K562 (cell line): ENCODE measurements around the gene NDN. TPM values are rescaled to one million over a fixed set of nuclear protein-coding genes. Genes with fewer than 3 reads are reported as not detected.

Source experiments
- CREM ChIP-seq: IDR thresholded peaks from 2 replicates; pipeline ENCODE4 v1.6.1; 2014; ENCODE audit warnings: antibody characterized with exemption, low read depth
- RAD51 ChIP-seq: fragments of 450-650 bp; IDR thresholded peaks from 2 replicates; pipeline ENCODE4 v1.7.1; 2016; ENCODE audit warnings: low read depth, mild to moderate bottlenecking, borderline replicate concordance
- RBM22 ChIP-seq: fragments of 200-400 bp; formaldehyde crosslinking; IDR thresholded peaks from 2 replicates; pipeline ENCODE4 v1.6.1; 2018; ENCODE audit warnings: low read length, low read depth; ENCODE audit not compliant: poor library complexity, severe bottlenecking
- REST ChIP-seq, 2 experiments: fragments of 450-650 bp; formaldehyde crosslinking in 1 of 2; IDR thresholded peaks; 2 replicates each; pipeline versions ENCODE4 v1.4.0 to v1.6.1; 2014 to 2020; ENCODE audit warnings: mild to moderate bottlenecking in 2 of 2, borderline replicate concordance in 1 of 2, low read depth in 1 of 2
- SIN3A ChIP-seq, 2 experiments: fragments of 150-350 bp in 1 of 2; IDR thresholded peaks; 2 replicates each; pipeline ENCODE4 v1.6.1; 2011 to 2016; ENCODE audit warnings: borderline replicate concordance in 2 of 2, low read depth in 2 of 2, low read length in 2 of 2, mild to moderate bottlenecking in 2 of 2, moderate library complexity in 2 of 2; ENCODE audit not compliant: control insufficient read depth in 1 of 2
- SMAD3 ChIP-seq: fragments of 450-650 bp; formaldehyde crosslinking; conservative IDR thresholded peaks from 2 replicates; pipeline ENCODE4 v1.4.0; 2020; ENCODE audit warnings: mild to moderate bottlenecking
- TAF9B ChIP-seq: fragments of 450-650 bp; IDR thresholded peaks from 2 replicates; pipeline ENCODE4 v1.6.1; 2018; ENCODE audit warnings: mild to moderate bottlenecking; ENCODE audit not compliant: partially characterized antibody
- THRB ChIP-seq: fragments of 450-650 bp; formaldehyde crosslinking; conservative IDR thresholded peaks from 2 replicates; pipeline ENCODE4 v1.4.0; 2022; ENCODE audit warnings: mild to moderate bottlenecking, missing genetic modification characterization
- USF1 ChIP-seq: sonication (generic); formaldehyde crosslinking; IDR thresholded peaks from 2 replicates; pipeline ENCODE4 v1.9.0; 2022; ENCODE audit warnings: mild to moderate bottlenecking, missing genetic modification reagents
- ZBTB34 ChIP-seq: fragments of 250-450 bp; sonication (Bioruptor Pico); IDR thresholded peaks from 2 replicates; pipeline ENCODE4 v1.8.0; 2021; ENCODE audit warnings: mild to moderate bottlenecking, moderate library complexity
- ZNF146 ChIP-seq: IDR thresholded peaks from one replicate; pipeline ENCODE4 v1.6.1; 2018; ENCODE audit warnings: missing compliant biosample characterization; ENCODE audit not compliant: unreplicated experiment
- ZNF398 ChIP-seq: fragments of 250-450 bp; sonication (Bioruptor Pico); IDR thresholded peaks from 2 replicates; pipeline ENCODE4 v1.8.0; 2021; ENCODE audit warnings: moderate library complexity, mild to moderate bottlenecking, inconsistent platforms
- polyA plus RNA-seq, 8 experiments: library from polyadenylated mRNA; depleted of rRNA in 4 of 8; stranded (reverse) in 5 of 8; unstranded in 3 of 8; fragments of >200 nt; fragmentation: Nextera tagmentation in 2 of 8; fragmentation: Illumina TruSeq in 1 of 8; extraction: Ambion mirVana in 2 of 8; extraction: Trizol in 1 of 8; gene quantifications; 2 replicates each; pipeline versions ENCODE4 v1.2.1 to v1.2.3, GENCODE V29; 2011 to 2014; ENCODE audit warnings: inconsistent platforms in 1 of 8, missing spikeins in 1 of 8
- total RNA-seq, 7 experiments: library from RNA; depleted of rRNA in 6 of 7; stranded (reverse); fragments of >200 nt in 6 of 7; fragmentation: Illumina TruSeq in 2 of 7; extraction: Trizol in 2 of 7; gene quantifications; 2 replicates each; pipeline versions ENCODE4 v1.2.1 to v1.2.3, GENCODE V29; 2011 to 2021; ENCODE audit warnings: low replicate concordance in 1 of 7

The NDN gene
- total and polyA plus RNA-seq, 9 of the 15 experiments (the other 6 are each of a cell fraction or from before 2014, with no cell fraction given) = 0.52 to 5.7 (median 2.1) TPM

GRCh38 chr15:23642413-23643044 is 44.6 kb downstream of the NDN start (continued):
- TF ChIP-seq REST (IDR thresholded peaks at IDR 0.05; ENCODE audit: borderline replicate concordance) (peak; percentile 57; the same call in 1 of the 2 replicates), REST (CRISPR knock-in tag; IDR thresholded peaks at IDR 0.05; ENCODE audit: low read depth) (no peak), THRB (CRISPR knock-in tag) (no peak), RAD51 (no peak), USF1 (CRISPR knock-in tag) (no peak), SIN3A (IDR thresholded peaks at IDR 0.05; ENCODE audit: borderline replicate concordance in 2 of 2, control insufficient read depth in 1 of 2, low read depth in 2 of 2, low read length in 2 of 2) (no peak), ZBTB34 (CRISPR knock-in tag) (no peak), ZNF398 (CRISPR knock-in tag) (no peak), TAF9B (no peak), SMAD3 (CRISPR knock-in tag) (no peak), CREM (0 out of 2 replicates have a peak, but pooled peaks have one; percentile 9), ZNF146 (no peak), RBM22 (no peak)
